GM18511 (cell line): ENCODE results near the gene URI1.

ENCODE experiments used
- ATAC-seq: cut with Tn5 transposase; IDR thresholded peaks from one replicate; pipeline ENCODE4 v1.9.1; 2021; ENCODE audit warnings: mild to moderate bottlenecking, moderate library complexity; ENCODE audit not compliant: unreplicated experiment

URI1 gene

DNA sequence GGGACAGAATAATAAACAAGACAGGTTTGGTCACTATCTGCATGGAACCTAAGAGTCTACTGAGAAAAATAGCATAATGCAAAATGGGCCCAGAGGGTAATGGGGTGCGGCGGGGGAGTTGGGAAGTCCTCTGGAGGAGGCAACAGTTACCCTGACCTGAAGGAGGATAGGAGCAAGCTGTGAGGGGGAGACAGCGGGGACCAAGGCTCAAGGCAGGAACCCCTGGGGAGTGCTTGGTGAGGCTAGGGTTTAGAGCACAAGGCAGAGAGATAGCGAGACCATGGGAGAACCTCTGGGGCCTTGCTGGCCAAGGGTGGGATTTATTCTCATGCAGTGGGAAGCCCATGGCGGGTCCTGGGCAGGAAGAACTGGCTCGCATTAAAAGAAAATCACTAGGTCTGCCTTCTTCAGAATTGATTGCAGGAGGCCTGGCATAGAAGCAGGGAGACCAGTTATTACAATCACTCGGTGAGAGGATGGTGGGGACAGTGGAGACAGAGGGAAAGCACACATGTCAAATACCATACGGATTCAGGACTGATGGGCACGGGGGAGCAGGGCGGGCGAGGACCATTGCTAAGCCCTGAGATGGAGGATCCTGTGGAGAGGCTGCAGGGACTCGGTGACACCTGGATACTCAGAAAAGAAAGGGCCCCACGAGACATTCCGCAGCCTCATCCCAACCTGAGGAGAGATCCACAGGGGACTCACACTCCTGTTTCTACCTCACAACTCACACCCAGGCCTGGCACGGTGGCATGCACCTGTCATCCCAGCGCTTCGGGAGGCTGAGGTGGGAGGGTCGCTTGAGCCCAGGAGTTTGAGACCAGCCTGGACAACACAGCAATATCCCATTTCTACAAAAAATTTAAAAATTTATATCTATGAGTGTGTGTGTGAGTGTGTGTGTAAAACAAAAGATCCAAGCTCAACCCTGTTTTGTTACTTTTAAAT, 110.4 kb downstream of the URI1 start:
- ATAC-seq = no peak

DNA sequence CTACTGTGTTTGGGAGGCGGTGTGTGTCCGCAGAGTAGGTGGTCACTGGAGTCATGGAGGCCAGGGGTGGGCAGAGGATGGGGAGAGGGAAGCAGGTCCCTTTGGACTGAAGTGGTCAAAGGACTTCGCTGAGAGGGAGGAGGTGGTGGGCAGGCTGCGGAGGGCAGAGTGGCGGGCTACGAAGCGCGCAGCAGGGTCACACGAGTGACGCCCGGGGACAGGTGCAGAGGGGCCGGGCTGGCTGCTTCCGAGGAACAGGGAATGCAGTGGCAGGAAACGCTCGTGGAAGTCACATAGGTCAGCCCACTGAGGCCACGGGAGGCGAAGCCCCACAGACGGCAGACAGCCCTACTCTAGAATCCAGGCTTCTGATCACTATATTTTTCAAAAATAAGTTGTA, 111.5 kb downstream of the URI1 start:
- no peak for ATAC-seq

DNA sequence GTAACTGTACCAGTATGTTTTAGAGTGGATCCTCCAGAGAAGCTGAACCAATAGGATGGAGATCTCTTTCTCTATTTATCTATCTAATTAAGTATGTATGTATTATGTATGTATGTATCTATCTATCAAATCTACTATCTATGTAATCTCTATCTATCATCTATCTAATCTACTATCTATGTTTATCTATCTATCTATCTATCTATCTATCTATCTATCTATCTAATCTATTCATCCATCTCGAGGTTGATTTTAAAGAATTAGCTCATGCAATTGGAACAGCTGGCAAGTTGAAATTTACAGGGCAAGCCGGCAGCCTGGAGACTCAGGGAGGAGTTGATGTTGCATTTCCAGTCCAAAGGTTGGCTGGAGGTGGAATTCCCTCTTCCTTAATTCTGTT, 112.2 kb downstream of the URI1 start:
- no peak for ATAC-seq

DNA sequence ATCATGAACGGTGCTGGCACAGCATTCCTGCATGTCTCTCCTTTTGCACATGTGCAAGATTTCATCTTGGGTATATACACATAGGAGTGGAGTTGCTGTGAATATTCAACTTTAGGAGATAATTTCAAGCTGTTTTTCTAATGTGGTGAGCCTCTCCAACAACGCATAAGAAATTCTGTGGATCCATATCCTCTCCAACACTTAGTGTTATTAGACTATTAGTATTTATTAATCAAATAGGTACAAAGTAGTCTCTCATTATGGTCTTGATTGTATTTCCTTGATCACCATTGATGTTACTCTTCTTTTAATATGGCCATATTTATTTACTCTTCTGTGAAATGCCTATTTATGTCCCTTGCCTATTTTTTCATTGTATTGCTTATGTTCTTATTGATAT, 114.5 kb downstream of the URI1 start:
- ATAC-seq = no peak

DNA sequence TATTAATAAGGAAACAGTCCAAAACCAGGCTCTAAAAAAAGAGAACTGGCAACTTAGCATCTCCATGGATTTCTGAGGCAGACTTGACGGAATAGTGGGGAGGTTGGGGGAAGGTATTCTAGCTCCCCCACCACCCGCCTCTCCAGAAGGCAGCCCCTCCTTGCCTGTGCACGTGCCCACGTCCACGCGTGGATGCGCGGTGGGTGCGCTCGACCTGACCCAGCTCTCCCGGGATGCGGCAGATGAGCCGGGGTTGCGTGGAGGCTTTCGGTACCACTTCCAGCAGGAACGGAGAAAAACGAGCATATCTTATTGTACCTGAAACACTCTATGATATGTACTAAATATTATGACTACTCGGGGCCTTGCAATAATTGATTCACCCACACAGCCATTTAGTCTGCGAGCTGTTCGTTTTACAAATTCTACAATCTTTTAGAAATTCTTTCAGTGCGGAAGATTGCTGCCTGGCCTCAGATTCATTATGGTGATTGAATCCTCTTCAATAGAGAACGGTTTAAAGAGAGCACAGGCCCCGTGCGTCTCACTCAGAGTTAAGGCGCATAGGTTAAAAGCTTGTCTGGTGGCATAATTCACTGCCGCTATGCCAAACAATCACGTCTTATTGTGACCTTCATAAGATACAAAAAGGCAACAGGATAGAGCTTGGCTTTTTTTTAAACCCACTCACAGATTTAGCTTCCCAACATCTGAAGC, 117.9 kb downstream of the URI1 start:
- ATAC-seq = no peak

DNA sequence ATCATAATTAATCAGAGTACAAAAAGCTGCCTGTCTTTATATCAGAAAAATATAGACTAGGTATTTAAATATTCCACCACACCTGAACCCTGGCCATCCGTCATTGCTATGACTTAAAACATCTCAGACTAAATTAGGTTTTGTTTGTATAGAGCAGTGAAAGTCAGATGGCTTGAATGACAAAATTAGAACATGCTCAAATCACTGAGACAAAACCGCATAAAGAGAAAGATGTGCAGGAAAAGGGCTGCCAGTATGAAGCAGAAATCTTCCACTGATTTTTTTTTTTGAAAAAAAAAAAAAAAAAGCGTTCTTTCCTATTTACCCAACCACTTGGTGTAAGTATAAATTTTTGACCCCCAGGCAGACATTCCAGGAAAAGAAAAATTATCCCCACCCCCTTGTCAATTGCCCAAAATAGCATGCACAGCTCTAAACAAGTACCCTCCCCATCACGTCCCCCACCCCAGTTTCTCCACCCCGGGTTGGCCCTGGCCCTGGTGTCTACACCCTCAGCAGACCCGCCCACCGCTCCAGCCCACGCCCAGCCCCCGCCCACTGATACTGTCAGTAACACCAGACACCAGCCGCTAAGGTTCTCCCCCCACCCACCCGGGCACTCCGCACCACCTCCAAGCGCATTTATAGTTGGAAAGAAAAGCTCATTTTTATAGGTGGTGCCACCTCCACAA, 118.6 kb downstream of the URI1 start:
- ATAC-seq = no peak

DNA sequence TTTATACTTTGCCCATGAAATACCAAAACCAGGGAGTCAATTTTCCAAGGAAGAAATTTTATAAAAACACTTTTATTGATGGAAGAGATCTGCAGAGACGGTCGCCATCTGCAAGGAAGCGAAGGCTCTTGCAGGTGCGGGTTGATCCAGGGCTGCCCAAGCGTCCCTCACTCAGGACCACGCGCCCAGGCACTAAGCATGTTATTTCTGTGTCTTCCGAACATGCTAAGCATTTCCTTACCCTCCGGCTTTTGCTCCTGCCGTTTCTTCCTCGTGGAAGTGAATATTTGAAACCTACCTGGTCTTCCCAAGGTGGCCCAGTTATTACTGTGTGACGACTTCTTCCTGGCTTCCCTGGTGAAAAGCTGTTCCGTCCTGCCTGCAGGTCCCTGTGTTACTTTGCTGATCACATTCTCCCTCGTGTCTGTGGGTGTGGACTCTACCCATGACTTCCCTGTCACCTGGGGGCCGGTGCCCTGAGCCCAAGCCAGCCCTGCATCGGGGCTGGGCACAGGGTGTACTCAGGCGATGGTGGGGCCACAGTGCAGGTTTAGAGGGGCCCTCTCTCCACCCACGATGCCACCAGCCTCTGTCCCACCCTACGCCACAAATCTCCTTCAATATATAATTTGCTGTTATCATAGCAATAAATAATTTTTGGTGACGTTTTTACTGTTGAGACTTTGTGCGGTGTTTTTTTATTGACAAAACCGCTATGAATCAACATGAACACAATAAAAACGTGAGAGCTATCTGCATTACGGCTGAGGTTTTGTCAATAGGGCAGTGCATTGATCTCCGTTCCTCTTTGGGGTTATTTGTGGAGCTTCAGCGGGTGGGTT, 119.4 kb downstream of the URI1 start:
- ATAC-seq = no peak

DNA sequence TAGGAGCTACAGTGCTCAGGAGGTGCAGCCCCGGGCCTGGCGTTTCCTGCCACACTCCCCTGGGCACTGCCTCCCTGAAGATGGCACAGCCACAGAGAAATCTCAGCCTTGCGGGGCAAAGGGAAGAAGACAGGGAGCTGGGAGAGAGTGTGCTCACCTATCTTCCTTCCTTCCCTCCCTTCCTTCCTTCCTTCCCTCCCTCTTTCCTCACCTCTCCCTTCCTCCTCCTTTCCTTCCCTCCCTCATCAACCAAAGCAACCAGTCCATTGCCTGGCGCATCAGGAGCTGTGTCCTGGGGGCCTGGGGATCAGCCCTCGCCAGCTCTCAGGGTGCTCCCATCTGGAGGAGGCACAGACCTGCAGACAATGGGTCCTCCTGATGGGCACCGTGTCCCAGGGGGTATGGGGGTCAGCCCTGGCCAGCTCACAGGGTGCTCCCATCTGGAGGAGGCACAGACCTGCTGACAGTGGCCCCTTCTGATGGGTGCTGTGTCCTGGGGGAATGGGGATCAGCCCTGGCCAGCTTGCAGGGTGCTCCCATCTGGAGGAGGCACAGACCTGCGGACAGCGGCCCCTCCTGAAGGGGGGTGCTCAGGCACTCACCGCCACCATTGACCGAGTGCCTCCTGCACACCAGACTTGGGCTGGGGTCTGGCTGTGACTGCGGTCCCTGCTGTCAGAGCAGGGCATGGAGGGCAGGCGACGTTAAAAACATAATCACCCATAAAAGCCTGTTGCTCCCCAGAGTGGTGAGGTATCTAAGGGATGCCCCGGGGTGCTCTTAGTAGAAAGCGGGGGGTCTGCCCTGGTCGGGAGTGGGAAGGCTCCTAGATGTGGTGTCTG, 120.2 kb downstream of the URI1 start:
- no peak for ATAC-seq

DNA sequence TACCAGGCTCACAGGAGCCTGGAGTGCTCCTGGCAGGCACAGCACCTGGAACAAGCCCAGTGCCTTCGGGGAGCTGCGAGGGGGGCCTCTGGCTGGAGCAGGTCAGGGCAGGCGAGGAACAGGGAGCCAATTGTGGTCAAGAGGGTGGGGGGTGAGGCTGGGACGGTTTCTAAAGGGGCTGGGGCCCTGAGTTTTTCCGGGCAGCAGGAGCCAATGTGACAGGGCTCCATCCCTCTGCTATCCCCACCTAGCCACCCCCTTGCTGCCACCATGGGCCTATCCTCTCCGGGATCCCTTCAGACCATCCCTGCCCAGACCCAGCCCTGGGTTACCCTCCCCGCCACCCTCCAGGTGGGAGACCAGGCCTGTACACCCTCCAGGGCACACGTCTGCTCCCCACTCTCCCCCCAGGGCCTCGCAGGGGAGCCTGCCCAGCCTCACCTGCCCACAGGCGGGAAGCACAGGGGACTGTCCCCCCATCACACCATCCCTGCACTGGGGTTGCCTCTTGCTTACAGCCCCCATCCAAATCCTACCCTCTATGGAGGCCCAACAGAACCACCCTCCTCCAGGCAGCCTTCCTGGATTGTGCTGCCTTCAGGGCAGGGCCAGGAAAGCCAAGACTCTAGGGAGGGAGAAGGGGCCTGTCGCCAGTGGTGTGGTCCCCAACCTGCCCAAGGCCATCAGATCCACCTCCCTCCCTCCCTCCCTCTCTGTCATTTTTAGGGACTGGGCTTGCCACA, 121.0 kb downstream of the URI1 start:
- ATAC-seq = no peak

DNA sequence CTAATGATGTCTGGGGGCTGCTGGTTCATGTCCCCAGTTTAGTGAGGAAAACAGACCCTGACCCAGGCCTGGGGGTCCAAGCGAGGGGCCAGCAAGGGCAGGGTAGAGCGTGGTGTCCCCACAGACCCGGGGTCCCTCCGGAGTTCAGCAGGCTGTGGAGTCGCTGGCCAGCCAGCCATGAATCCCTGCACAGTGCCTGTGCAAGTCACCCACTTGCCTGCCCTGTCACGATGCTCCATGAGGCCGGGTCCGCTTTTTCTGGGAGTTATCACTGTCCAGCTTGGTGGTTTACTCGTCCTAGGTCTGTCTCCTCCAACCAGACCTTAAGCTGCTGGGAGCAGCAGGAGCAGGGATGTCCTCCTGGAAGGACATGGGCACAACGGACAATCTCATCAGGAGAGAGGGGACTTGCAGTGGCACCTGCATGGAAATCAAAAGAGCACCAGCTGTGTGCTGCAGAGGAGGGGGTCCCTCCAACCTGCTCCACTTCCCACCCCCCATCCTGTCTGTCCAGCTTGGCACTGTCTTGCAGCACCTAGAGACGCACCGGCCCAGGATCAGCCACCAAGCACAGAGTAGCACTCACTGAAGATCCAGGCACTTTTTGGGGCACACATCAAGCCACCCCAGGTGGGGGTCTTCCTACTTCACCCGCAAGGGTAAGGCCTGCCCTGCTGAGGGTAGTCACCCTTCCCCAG, 121.8 kb downstream of the URI1 start:
- no peak for ATAC-seq

DNA sequence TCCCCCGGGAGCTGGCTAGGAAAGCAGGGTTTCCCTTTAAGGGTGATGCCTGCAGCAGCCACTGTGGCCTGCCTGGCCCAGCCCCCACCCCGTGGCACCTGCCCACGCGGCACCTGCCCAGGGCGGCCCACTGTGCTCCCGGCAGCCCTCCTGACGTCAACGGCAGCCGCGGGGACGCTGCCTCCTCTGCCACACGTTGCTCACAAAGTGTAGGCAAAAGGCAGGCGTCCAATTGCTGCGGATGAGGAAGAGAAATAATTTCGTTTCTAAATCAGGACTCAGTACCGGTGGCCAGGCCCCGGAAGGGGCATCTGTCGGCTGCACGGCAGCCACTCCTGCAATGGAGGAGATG, 122.3 kb downstream of the URI1 start:
- no peak for ATAC-seq

DNA sequence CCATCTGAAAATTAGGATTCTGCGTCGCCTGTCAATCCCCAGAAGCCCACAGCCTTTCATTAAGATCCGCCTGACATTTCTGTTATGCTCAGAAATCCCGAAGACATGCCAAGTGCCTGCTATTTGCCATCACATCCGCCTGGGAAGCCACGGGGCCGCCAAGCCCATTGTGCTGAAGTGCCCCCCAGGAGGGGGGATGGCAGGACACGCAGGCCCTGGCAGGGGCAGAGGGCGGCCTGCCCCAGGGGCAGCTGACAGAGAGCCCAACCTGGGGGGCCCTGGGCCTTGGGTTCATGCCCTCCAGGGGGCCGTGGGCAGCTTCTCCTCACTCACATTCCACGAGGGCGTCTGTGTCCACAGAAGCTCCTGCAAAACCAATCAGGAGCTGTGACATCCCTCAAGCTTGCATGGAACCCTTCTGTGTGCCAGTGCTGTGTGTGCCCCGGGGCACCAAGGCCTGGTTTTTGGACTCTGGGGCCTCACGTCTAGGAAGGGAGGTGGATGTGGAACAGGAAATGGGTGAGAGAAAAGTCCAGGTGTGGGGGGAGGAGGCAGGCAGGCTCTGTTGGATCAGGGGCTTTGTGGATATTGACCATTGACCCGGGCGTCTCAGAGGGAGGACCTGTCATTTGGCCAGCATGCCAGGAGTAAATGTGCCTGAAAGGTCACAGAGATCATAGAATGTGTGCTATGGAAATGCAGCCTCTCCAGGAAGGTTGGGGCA, 122.9 kb downstream of the URI1 start:
- ATAC-seq = no peak

DNA sequence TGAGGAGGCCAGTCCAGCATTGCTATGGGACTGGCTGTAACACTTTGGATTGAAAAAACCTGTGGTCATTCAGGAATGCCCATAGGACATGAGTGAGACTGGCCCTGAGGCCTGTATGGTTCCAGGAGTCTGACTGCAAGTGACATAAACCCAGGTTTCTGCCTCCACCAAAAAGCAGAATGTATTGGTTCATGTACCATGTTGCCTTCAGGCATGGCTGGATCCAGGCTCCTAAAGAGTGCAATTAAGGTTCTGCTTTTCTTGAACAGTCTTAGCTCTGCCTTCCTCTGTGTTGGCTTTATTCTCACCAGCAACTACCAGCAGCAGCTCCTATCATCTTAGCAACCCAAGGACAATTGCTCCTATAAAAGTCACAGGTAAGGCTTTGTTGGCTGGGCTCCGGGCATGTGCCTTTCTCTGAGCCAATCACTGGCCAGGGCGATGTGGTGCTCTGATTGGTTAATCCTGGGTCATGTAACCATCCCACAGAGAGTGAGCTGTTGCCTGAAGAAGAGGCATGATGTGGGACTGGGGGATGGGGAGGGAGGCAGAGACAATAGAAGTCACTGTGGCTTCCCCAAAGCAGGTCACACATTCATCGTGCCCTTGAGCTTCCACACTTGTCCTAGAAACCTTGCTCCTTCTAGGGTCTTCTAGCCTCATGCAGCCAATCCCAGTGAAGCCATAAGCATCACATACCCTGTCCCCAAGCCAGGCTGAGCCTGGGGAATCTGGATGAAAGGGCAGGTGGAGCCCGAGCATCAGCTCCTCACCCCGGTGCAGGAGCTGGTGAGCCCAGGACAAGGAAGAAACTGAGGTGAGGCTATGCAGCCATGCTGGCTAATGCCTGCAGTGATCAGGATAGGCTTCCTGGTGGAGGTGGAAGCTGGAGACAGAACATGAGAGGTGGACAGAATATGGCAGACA, 123.9 kb downstream of the URI1 start:
- ATAC-seq = no peak
